HG02759 (cell line): ENCODE results near the gene KLHL7.
"Not testable (repeated sequence)": the region's sequence is repeated elsewhere in the genome, so short reads cannot be mapped to it uniquely, and the experiment has no call there.

ENCODE experiments used
- ATAC-seq: cut with Tn5 transposase; IDR thresholded peaks from one replicate; pipeline ENCODE4 v1.9.1; 2021; ENCODE audit warnings: mild to moderate bottlenecking, moderate library complexity; ENCODE audit not compliant: unreplicated experiment

KLHL7 gene

DNA sequence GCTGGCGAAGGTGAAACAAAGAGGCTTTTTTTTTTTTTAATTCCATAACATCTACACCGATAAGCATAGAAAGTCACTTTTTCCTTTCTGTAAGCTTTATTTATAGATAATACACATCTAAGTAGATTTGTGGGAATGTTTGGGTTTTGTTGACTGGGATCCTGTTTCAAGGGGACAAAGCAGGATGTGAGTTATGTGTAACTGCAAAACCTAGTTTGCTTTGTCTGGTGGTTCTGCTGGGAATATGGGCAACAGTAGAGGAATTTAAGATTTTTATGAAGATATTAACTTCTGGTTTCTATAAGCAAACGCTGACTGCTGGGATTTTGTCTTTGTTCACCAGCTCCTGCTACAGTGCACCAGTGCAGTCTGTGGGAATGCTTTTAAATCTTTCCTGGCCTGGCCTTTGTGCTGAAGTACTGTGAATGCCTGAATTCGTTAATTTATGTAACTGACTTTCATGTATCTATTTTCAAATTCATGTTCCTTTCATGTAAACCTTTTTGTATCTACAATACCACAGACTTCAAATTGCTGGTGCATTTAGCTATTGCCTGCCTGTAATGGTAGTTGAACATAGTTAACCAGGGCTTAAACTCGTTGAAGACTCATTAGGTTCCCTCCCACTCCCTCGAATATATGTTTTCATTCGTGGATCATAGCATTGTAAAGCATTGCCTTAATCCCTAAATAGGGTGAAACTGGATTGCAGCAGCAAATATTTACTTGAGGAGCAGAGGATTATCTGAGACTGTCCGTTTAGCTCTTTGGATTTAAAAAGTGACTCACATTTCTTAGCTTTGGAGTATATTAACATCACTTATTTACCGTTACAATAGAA, 1.5 kb downstream of the KLHL7 start:
- ATAC-seq = no peak

DNA sequence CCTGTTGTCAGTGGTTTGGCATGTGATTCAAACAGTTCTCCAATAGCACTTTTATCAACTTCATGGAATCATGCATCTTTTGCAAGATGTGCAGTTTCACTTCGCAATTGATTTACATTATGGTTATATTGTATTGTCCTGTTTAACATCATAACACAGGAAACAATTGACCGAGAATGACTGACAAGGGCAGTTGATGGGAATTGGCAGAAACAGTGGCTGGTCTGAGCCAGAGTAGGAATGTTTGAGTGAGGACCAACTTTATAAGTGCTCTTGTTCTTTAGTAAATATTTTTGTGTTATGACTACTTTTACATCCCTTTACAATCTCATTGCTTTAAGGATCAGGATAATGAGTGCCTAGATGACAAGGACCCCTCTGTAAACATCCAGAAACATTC, 2.2 kb downstream of the KLHL7 start:
- no peak for ATAC-seq

DNA sequence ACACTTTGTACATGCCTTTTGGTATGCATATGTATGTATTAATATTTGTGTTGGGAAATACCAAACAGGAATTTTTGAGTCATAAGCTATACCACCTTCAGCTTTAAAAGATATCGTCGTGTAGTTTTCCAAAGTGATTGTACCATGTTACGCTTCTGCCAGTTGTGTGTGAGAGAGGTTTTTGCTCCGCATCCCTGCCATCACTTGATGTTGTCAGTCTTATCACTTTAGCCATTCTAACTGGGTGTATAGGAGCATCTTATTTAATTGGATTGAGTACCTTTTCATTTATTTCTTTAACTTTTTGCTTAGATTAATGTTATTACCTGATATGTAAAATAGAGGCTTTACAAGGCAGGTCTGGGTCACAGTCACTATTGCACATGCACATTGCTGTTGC, 3.4 kb downstream of the KLHL7 start:
- ATAC-seq = no peak

DNA sequence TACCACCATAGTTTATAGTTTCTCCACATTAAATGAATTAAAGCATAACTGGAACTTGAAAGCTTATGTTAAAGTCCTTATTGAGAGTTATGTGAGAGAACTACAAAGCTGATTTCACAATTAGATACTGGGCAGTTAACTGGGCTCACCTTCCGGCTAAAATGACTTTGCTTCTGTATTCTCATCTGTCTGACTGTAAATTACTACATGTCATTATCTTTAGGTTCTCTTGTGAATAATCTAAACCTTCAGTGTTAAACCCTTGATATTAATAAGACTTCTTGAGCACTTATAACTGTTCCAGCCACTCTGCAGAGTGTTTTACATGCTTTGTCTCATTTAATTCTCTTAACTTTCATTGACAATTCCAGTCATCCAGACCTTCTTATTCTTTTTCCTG, 3.9 kb downstream of the KLHL7 start:
- no peak for ATAC-seq

GRCh38 chr7:23114896-23115295, 9.3 kb downstream of the KLHL7 start:
- ATAC-seq = no peak

DNA sequence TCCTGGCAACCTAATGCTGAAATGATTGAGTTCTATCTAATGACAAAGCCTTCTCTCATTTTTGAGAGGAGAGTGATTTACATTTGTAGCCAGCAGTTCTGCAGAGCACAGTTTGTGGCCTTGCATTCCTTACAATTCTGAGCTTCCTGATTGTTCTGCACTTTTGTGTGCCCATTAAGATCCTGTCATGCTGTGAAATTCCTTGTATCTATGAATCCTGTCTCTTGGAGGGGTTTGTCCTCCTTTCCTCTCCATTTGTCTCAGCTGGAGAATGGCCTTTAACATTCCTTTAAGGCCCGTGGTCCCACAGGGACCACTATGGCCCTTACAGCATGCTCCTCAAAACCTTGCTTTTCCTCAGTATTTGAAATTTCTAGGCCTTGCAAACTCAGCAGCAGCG, 10.4 kb downstream of the KLHL7 start:
- no peak for ATAC-seq

- no peak for ATAC-seq
These were observed 12.3 kb downstream of the KLHL7 start for GRCh38 chr7:23117841-23118240.

GRCh38 chr7:23120106-23120505, 14.5 kb downstream of the KLHL7 start:
- ATAC-seq = no peak

GRCh38 chr7:23121165-23121564, 15.6 kb downstream of the KLHL7 start:
- no peak for ATAC-seq

- no peak for ATAC-seq
These were observed 17.4 kb downstream of the KLHL7 start for GRCh38 chr7:23123007-23123406.

GRCh38 chr7:23123465-23123864, 17.9 kb downstream of the KLHL7 start:
- no peak for ATAC-seq

DNA sequence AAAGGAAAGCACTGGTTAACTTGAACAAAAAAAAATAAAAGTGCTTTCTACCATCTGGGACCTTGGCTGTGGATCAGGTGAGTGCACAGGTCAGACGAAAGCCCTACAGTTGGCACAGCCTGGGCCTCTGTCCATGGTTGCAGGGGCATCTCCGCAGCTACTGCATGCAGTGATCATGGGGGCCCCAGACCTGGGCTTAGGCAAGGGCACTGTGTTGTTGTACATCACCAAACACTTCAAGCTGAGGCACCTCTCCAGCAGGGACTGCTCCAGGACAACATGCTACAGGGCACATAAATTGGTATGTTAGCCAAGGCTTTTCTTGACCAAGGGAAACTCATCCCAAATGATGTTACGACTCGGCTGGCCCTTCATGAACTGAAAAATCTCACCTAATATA, 23.5 kb downstream of the KLHL7 start:
- no peak for ATAC-seq

DNA sequence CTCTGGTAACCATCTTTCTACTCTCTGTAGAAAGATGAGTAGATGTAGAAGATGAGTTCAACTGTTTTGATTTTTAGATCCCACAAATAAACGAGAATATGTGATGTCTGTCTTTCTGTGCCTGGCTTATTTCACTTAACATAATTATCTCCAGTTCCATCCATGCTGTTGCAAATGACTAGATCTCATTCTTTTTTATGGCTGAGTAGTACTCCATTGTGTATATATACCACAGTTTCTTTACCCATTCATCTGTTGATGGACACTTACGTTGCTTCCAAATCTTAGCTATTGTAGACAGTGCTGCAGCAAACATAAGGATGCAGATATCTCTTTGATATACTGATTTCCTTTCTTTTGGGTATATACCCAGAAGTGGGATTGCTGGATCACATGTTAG, 26.2 kb downstream of the KLHL7 start:
- ATAC-seq = not testable (repeated sequence)

DNA sequence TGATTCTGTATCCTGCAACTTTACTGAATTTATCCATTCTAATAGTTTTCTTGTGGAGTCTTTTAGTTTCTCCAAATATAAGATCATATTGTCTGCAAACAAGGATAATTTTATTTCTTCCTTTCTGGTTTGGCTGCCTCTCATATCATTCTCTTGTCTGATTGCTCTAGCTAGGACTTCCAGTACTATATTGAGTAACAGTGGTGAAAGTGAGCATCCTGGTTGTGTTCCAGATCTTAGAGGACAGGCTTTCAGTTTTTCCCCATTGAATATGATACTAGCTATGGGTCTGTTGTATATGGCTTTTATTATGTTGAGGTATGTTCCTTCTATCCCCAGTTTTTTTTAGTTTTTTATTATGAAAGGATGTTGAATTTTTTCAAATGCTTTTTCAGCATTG, 28.2 kb downstream of the KLHL7 start:
- ATAC-seq = no peak

DNA sequence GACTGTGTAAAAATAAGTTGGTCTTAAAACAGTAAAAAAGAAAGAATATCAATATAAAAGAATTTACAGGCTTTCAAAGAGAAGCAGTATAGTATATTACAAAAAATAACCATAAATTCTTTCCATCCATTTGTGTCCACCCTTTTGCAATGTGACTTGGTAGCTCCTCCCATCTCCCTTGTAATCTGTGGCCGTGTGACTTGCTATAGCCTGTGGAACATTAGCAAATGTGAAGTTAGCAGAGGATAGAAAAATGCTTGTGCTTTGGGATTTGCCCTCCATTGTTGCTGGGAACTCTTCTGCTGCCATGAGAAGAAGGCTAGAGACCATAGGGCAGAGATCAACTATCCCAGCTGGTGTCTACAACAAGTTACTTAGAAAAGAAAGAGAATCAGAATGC, 30.2 kb downstream of the KLHL7 start:
- no peak for ATAC-seq

DNA sequence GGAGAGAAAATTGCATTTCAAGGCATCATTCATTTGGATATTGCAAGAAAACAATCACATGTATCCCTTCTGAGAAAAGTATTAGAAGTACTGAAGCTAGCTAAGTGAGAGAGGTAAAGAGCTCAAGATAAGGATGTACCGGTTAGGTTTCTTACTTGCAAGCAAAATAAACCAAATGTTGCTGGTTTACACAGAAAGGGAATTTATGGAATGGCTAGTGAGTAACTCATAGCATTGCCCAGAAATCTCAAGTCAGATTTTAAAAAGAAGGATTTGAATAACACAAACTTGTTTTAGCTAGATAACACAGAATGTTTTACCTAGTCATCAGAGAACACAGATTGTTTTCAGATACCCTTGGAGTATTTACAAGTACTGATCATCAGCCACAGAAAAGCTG, 30.6 kb downstream of the KLHL7 start:
- no peak for ATAC-seq

DNA sequence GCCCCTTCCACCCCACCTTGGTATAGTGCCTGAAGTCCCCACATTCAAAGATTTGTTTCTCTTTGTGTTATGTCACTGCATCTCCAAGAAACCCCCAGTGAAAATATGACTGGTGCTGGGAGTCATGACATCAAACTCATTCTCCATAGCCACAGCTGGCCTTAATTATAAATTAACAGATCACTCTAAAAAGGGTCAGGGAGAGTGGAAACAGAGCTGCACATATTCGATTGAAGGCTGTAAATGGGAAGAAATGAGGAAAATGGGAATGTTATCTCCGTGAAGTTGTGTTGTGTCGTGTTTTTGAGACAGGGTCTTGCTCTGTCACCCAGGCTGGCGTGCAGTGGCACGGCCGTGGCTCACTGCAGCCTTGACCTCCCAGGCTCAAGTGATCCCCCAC, 52.1 kb downstream of the KLHL7 start:
- no peak for ATAC-seq

GRCh38 chr7:23158546-23158945, 53.0 kb downstream of the KLHL7 start:
- ATAC-seq = no peak

DNA sequence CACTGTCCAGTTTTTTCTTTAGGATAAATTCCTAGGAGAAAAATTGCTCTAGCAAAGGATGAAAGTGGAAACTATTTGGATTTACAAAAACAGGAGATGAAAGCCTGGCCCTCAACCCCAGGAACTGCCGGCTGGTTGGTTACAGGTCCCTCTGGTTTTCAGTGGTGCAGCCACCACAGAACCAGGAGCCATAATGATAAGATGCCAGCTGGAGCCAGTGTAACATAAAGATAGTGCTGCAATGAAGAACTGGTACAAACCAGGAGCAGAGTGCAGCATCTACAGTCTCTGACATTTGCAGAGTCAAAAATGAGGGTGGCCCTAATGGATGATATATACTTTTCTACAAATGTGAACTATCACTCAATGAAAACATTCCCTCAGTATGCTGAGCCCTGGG, 55.9 kb downstream of the KLHL7 start:
- ATAC-seq = no peak

GRCh38 chr7:23164846-23165245, 59.3 kb downstream of the KLHL7 start:
- ATAC-seq = no peak

- ATAC-seq = no peak
These were observed 59.7 kb downstream of the KLHL7 start for GRCh38 chr7:23165316-23165715.

DNA sequence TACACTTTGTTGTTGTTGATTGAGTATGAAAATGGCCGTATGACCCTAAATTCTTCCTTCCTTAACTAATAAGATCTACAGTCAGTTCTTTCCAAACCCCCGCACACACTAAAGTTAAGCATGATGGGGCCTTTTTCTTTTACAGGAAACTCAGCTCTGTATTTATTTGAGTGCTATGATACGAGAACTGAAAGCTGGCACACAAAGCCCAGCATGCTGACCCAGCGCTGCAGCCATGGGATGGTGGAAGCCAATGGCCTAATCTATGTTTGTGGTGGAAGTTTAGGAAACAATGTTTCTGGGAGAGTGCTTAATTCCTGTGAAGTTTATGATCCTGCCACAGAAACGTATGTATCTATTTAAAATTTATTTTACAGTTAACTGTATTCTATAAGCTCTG, 62.1 kb downstream of the KLHL7 start:
- no peak for ATAC-seq
